GM19239 (cell line): Measurements from ENCODE around the gene CNIH3.
"Not testable (repeated sequence)": the region's sequence is repeated elsewhere in the genome, so short reads cannot be mapped to it uniquely, and the experiment has no call there.

Experiments used
- DNase-seq: peaks from one replicate; pipeline ENCODE4 v3.0.0; 2011; ENCODE audit warnings: low spot score; ENCODE audit not compliant: insufficient read length
- FAIRE-seq: peaks from 2 replicates; lab custom pipeline; 2011; peaks lifted over from hg19 to GRCh38; lab: Jason Lieb, UNC

CNIH3 gene

DNA sequence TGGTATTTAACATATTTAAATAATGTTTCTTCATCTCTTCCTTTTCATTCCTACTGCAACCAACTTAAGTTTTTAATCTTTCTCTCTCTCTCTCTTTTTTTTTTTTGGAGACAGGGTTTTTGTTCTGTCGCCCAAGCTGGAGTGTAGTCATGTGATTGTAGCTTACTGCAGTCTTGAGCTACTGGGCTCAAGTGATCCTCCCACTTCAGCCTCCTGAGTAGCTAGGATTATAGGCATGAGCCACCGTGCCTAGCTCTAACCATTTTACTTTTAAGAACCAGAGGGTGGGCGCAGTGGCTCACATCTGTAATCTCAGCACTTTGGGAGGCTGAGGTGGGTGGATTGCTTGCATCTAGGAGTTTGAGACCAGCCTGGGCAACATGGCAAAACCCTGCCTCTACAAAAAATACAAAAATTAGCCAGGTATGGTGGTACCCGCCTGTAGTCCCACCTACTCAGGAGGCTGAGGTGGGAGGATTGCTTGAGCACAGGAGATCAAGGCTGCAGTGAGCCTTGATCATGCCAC lies 95.2 kb downstream of the CNIH3 start:
- not testable (repeated sequence) for DNase-seq, FAIRE-seq

DNA sequence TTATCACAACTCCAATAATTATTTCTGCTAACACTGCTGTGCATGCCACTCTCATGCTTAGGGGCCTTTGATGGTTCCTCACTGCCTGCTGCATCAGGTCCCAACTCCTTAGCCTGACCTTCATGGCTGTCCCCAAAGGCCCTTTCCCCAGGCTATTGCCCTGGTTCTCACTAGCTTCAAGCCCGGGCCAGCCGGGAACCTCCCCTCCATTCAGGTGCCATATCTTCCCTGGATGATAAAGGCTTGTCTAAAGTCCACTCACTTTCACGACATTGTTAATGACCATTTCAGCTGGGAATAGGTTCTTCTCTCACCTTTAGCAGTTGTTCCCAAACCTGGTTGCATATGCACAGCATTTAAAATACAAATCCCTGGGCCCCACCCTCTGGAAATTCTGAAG lies 95.8 kb downstream of the CNIH3 start:
- FAIRE-seq (no peak), DNase-seq (no peak)

DNA sequence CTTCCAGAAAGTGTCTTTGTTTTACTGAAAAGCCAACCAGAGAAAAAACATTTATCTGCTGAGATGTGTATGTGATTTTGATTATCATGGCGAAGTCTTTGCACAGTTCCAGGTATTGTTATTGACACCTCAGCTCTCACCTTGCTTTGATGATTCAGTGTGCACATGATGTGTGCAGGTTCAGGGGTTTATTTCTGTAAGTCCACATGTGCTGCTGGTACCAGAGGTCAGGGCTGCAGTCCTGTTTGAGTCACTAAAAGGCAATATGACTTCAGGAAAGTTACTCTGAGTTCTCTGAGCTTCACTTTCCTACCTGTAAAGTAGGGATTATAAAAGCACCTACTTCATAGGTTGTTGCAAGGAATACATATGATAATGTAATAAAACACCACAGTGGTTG lies 97.1 kb downstream of the CNIH3 start:
- no peak for DNase-seq
- FAIRE-seq = no peak

DNA sequence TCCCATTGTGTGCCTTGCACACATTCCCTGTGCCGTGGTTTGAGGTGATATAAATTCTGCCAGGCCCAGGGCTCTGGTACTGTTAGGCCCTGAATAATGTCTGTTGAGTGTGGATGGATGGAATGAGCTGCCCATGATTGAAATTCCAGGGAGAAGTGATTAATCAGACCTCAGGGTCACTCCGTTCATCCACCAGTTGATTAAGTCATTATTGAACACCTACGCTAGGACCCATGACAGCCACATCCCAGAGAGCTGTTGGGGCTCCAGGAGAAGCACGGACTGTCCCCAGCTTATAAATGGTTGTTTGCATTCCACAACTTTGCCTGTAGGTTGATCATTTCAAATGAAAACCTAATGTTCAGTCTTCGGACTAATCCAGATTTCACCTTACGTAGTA lies 98.4 kb downstream of the CNIH3 start:
- FAIRE-seq (no peak), DNase-seq (no peak)

DNA sequence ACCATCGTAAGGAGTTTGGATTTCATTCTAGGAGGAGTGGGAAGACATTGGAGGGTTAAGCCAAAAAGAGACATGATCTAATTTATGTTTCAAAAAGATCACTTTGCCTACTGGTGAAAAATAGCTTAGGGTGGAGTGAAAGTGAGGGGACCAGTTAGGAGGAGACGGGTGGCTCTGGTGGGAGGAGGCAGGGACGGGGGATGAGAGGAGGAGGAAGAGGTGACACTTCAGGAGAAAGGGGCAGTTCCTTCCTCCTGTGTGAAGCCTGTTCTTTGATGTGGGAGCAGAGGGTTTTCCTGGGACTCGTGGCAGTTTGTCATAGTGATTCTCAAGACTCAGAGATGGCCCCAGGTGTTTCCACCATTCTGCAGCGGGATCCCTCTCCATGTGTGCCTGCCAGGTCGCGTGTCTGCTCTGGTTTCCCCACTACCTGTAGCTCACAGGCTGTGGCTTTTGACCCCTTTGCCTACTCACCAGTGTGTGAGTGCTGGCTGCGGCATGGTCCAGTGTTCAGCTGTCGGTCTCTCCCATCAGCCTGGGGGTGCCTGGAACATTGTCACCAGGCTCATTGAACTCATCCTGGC lies 102.4 kb downstream of the CNIH3 start:
- FAIRE-seq (no peak), DNase-seq (no peak)

DNA sequence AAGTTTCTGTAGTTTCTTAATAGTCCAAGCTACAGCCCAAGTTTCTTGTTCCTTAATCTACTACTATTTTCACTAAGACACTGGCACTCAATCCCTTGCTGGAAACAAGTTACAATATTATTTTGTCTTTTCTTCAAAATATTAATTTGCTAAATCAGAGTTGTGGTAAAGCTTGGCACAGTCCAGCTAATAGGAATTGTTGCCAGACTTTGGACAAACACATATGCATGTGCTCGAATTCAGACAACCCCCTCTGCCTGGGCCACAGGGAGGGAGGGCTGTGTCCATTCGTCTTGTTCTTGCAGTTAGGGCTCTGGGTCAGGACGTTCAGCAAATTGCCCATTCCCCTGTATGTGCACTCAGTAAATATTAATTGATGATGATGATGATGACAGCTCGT lies 103.6 kb downstream of the CNIH3 start:
- no peak for DNase-seq
- FAIRE-seq = no peak

DNA sequence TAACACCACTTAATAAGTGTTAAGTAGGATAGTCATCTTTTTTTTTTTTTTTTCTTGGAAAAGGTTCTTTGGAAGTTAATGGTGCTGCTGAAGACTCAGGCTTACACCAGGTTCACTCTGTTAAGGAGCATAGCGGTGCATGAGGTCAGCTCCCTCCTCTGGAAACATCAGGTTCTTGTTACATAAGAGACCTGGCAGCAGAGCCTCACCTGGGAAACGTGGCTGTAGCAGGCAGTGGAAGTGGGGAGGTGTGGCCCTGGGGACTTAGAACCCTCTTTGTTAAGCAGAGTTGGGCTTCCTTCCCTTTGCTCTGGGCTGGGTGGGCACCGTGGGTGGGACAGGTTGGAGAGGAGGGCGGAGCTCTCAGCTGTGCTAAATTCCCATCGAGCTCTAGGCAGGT lies 104.1 kb downstream of the CNIH3 start:
- FAIRE-seq = no peak
- DNase-seq = no peak

DNA sequence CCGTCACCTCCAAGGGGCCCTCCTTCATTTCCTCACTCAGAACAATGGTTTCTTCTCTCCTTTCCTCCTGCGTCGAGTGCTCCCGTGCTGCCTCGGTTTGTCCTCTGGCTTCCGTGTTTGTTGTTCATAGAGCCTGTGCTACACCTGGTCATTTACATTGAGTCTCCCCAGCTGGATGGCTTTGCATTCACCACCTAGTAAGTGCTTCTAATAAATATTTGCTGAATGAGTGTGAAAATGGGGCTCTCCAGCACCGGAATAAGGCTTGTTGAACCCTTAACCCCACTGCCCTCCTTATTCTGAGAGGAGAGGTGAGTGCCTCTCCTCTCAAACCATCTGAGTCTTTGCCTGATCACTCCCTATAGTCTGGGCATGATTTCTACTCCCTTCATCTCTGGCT lies 104.9 kb downstream of the CNIH3 start:
- FAIRE-seq (no peak), DNase-seq (no peak)

DNA sequence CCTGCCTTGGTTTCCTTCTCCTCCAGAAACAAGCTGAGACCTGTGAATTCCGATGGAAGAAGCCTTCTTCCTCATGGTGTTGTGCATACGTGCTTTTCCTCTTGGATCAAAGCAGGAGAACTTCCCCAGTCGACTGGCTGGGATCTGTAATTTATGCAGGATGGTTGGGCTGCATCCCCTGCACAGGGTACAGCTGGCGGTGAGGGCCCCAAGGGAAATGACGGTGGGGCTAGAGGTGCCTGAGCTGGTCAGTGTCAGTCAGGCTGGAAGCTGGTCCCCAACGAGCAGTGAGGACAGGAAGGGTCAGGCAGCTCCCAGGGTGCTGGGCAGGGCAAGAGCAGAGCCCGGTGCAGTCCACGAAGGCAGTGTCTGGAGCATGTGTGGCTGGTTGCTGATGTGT lies 106.7 kb downstream of the CNIH3 start:
- DNase-seq = no peak
- FAIRE-seq = no peak

DNA sequence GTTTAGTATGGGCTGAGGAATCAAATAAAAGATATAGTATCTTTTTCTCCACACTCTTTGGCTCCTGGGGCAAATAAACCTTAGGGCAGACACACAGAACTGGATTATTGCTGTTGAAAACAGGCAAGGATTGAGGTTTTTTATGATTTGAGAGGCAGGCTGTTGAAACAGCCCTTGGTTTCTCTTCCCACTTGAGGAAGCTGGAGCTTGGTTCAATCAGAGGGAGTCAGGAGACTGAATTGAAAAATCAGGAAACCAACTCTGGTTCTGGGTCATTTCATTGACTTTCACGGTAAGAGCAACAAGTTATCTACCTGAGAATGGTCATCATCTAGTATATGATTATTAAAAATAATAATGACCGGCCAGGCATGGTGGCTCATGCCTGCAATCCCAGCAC lies 108.4 kb downstream of the CNIH3 start:
- FAIRE-seq (no peak), DNase-seq (no peak)

DNA sequence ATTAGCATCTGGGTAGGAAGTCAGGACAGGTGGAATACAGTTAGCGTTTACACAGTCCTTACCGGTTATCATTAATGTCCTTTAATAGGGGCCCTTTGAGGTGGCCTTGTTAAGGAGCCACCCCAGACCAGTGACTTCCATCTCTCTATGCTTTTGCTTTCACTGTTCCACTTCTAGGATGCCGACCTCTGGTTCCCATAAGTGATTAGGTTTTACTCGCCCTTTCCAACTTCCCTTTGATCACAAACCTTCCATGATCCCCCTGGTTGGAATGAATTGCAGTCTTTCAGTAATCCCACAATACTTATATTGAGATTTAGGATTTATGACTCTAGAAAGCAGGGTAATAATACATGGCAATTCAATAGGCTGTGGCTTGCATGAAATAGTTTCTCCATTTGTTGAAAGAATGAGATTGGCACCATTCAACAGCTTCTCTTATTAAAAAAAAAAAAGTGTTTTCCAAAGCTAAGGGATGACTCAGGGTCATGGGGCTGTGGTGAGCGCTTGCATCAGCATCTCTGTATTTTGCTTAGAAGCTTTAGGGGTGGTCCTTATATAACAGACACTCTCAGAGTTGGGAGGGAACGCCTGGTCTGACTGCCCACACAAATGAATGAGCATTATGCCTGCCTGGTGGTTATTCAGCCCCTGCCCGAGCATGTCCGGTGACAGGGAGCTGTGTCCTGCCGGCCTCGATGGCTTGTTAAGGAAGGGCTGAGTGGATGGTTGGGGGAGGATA lies 110.5 kb downstream of the CNIH3 start:
- FAIRE-seq (no peak), DNase-seq (no peak)

DNA sequence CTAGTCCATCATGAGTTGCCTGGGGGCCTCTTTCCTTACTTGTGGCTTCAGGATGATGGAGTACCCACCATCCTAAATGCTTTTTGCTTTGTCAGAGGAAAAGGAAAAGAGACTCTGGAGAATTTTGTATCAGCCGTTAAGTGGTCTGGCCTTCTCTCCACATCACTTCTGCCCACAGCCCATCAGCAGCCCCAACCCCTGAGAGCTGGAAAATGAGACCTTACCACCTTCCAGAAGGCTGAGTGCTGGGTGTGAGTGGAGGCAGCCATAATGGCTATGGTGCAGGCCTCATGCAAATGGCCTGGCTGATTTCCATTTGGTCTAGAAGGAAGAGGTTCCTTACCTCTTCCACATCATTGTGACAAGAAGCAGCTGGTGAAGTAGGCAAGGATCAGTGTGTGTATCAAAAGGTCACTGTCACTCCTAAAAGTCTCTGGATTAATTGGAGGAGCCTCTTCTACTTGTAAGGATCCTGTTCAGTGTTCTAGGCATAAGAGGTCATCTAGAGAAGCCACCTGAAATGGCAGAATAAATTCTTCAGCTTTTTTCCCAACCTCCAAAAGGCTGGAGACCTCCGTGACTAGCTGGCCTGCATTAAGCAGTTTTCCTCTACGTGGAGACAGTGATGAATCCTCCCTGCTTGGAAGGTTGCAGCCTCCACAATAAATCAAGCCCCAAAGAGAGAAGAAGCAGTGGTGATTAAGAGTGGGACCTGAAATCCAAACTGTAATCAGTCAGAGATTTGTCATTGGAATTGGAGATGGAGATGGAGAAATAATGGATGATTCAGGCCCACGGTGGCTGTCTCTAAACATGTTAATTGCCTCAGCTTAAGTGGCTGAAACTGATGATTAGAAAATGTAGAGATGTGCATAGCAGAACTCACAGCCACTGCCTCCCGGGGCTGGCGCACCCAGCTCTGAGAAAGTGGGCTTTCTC lies 111.5 kb downstream of the CNIH3 start:
- no peak for DNase-seq

DNA sequence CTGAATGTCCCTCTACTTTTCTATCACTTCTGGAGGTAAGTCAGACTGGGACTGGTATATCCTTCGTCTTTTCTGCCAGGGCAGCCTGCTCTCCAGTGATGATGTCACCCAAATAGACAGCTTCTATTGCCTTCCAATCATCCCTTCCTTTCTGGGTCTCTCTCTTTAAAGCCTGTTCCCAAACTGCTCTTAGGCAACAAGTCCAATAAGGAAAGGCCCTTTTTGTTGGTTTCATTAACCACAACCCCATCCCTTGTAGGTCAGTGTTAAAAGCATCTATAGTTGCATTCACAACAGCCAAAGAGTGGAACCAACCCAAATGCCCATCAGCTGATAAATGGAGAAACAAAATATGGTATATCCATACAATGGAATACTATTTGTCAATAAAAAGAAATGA lies 114.4 kb downstream of the CNIH3 start:
- FAIRE-seq = no peak
- no peak for DNase-seq

More for the DNA sequence above, 111.5 kb downstream of the CNIH3 start:
- no peak for FAIRE-seq

DNA sequence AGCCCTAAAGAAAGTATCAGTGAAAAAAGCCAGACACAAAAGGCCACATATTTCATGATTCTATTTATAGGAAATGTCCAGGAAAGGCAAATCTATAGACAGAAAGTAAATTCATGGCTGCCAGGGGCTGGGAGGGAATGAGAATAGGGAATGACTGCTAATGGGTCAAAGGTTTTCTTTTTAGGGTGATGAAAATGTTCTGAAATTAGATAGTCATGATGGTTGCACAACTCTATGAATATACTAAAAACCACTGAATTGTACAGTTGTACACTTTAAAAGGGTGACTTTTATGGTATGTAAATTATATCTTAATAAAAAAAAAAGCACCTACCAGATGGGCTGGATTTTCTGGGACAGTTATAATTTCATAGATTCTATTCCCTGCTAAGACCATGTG lies 114.8 kb downstream of the CNIH3 start:
- no peak for DNase-seq
- FAIRE-seq = no peak

DNA sequence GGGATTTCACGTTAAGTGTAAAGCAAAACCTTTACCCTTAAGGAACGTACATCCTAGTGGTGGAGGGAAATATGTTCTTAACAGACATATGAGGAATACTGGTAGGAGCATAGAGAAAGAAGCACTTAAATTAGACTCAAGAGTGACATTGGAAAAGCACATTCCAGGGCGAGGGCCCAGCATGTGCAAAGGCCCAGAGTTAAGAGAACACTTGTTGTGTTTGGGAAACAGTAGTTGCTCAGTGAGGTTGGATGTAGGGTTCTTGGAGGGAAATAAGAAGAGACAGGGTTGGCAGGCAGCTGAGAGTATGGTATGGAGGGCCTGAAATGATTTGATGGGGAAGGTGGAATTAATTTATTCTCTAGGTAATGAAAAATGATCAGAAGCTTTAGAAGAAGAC lies 115.5 kb downstream of the CNIH3 start:
- FAIRE-seq = no peak

DNA sequence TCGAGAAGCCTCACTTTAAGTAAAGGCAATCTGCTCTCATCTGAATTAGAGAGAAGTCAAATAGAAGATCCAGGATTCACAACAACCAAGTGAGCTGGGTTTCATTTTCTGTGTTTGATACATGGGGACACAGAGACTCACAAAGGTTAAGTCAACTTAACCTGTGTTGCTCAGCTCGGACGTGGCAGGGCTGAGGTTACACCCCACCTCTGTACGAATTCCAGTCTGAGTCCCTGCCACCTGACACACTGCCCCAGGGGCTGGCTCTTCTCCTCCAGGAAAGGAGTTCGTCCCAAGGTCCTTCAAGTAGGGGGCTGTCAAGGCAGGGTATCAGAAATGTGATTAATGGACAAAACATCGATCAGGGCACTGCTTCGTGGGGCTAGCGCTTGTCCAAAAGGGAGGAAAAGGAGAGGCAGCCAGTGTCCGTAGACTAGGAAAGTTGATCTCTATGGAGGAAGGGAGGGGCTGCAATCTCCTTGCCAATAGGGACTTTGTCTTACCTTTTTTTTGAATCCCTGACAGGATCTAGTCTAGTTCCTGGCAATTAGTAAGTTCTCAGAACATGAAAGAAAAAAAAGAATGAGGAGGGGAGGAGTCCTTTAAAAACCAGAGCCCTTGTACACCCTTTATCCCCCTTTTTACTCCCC lies 116.4 kb downstream of the CNIH3 start:
- no peak for FAIRE-seq
- DNase-seq = no peak

More for the DNA sequence above, 115.5 kb downstream of the CNIH3 start:
- no peak for DNase-seq

DNA sequence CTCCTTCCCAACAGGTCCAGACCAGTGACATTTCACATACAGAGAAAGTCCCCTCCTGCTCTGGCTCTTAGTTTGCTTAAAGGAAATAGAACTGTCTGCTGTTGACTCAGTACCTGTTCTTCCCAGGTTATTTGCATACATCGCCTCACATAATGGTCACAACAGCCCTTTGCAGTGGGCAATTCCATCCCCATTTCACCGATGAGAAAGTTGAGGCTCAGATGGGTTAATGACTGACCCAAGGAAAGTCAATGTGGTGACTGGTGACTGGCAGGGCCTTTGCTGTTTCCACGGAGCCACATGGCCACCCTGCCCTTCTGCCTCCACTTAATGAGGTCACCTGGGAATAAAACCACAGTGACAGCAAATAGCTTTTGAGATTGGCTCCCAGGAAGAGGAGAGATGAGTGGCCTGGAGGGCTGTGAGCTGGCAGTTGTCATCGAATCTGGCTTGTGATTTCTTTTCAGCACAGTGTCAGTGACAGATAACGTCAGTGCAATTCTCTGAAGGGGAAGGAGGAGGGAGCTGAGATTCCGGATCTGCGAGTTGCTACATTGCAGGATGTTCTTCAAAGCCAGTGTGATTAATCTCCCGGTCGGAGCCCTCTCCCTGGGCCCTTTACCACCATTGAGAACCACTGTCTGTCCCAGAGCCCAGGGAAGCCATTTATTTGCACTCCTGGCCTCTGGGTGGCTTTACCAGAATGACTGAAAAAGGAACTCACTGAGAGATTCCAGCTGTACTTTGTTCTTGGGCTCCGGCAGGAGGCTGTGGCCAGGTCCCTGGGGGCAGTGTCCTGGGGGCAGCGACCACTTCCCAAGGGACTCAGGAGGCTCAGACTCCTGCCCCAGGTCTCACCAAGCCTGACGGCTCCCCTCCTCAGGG lies 117.2 kb downstream of the CNIH3 start:
- FAIRE-seq = peak; percentile 89

DNA sequence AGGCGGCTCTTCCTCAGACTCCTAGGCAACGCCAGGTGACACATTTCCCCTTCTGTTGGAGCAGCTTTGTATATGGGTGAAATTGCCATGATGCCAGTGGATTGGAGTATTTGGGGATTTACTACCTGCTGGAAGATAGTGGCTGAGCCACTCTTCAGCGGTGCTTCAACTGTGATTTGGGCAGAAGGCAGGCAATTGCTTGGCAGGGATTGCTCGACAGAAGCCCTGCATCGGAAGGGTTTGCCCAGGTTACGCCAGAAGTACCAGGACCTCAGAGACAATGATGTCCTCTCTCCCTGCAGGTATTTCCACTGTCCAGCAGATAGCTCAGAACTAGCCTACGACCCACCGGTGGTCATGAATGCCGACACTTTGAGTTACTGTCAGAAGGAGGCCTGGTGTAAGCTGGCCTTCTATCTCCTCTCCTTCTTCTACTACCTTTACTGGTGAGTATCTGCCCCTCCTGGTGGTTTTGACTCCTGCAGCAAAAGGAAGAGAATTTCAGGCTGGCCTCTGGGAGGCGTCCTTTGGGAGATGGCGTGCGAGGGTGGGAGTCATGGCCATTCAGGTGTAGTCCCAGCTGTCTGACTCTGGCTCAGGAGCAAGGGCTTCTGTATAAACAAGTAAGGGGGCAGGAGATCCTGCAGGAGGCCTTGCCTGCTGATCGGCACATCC lies 118.3 kb downstream of the CNIH3 start:
- DNase-seq (no peak), FAIRE-seq (no peak)

More for the DNA sequence above, 117.2 kb downstream of the CNIH3 start:
- peak; percentile 36 for DNase-seq

DNA sequence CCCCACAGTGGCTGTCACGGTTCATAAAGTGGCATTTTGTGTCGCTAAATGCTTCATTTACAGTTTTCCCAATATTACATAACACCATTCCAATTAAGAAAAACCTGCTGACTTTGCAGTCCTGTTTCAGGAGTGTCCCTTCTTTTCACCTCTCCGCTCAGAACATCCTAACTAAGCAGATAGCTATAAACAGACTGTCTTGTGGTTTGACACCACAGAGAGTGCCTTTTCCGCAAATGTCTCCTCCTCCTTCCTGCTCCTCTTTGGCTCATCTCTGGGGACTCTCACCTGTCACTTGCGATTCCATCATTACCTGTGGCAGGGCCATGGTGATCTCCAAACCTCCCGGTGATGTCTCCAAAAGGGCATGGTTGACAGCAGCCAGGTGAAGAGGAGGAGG lies 119.0 kb downstream of the CNIH3 start:
- DNase-seq = no peak
- no peak for FAIRE-seq
